ENCODE data around the gene RHBDF2. TPM values are rescaled to one million over a fixed set of nuclear protein-coding genes. Genes with fewer than 3 reads are reported as not detected.

RHBDF2 gene
- polyA plus RNA-seq, 1 donor (not counting 4 experiments of a cell fraction or from before 2014, with no cell fraction given) = 14.9 TPM

GRCh38 chr17:76422860-76423259 is 78.4 kb downstream of the RHBDF2 start:
- TF ChIP-seq CTCF (optimal IDR thresholded peaks at IDR 0.05 in 1 of 3, IDR thresholded peaks at IDR 0.05 in 1 of 3, conservative IDR thresholded peaks at IDR 0.05 in 1 of 3; ENCODE audit: extremely low read depth in 1 of 3, insufficient read depth in 2 of 3, low read length in 3 of 3) = no peak
- no peak for TF ChIP-seq EZH2 (IDR thresholded peaks at IDR 0.05; ENCODE audit: low read length)
- peaks cover 36% of the 10 kb centered on the region for H3K79me2 ChIP-seq (ENCODE audit: control insufficient read depth, insufficient read depth, low read length)
- H3K9ac ChIP-seq (ENCODE audit: control insufficient read depth, extremely low read depth, insufficient read depth, low read length) = no peak overlapping the region
- no peak overlapping the region for H3K27ac ChIP-seq (ENCODE audit: control insufficient read depth, insufficient read depth, low read length)
- H3K9me1 ChIP-seq (ENCODE audit: control insufficient read depth, extremely low read depth, insufficient read depth, low read length) = no peaks in the 10 kb centered on the region
- H3K4me2 ChIP-seq (ENCODE audit: control insufficient read depth, extremely low read depth, insufficient read depth, low read depth, low read length) = no peak overlapping the region
- H4K20me1 ChIP-seq (ENCODE audit: control insufficient read depth, extremely low read depth, insufficient read depth, low read length) = no peaks in the 10 kb centered on the region
- no peak overlapping the region for H3K4me3 ChIP-seq (ENCODE audit: control insufficient read depth in 2 of 3, extremely low read depth in 1 of 3, insufficient read depth in 2 of 3, low read depth in 1 of 3, low read length in 3 of 3)
- no peaks in the 10 kb centered on the region for H3K9me3 ChIP-seq (ENCODE audit: control insufficient read depth, low read depth, low read length)
- H3K36me3 ChIP-seq (ENCODE audit: control insufficient read depth in 2 of 2, extremely low read depth in 1 of 2, insufficient read depth in 2 of 2, low read length in 2 of 2) = peaks cover under 1 to 7% of the 10 kb centered on the region in 2 experiments
- dilution Hi-C loops (cut with MboI; ENCODE audit: extremely low pct_ligation_motif_present, low sequenced_read_pairs) = no loop called here
- DNase-seq (ENCODE audit: low read depth, low spot score) (no peak), FAIRE-seq (no peak)
- H3K4me1 ChIP-seq (ENCODE audit: control insufficient read depth, extremely low read depth, insufficient read depth, low read length) = no peaks in the 10 kb centered on the region
- H3K27me3 ChIP-seq (ENCODE audit: control insufficient read depth, extremely low read depth, insufficient read depth, low read length) = no peaks in the 10 kb centered on the region
- no peak overlapping the region for H2AFZ ChIP-seq (ENCODE audit: control insufficient read depth, low read length)

GRCh38 chr17:76422406-76422805 is 78.8 kb downstream of the RHBDF2 start:
- Histone ChIP-seq H3K27me3 (ENCODE audit: control insufficient read depth, extremely low read depth, insufficient read depth, low read length) (no peaks in the 10 kb centered on the region), H3K9me1 (ENCODE audit: control insufficient read depth, extremely low read depth, insufficient read depth, low read length) (no peaks in the 10 kb centered on the region), H3K79me2 (ENCODE audit: control insufficient read depth, insufficient read depth, low read length) (peaks cover 40% of the 10 kb centered on the region), H3K9me3 (ENCODE audit: control insufficient read depth, low read depth, low read length) (no peaks in the 10 kb centered on the region), H4K20me1 (ENCODE audit: control insufficient read depth, extremely low read depth, insufficient read depth, low read length) (no peaks in the 10 kb centered on the region), H3K27ac (ENCODE audit: control insufficient read depth, insufficient read depth, low read length) (no peak overlapping the region), H3K9ac (ENCODE audit: control insufficient read depth, extremely low read depth, insufficient read depth, low read length) (no peak overlapping the region), H3K4me1 (ENCODE audit: control insufficient read depth, extremely low read depth, insufficient read depth, low read length) (no peaks in the 10 kb centered on the region), H3K4me3 (ENCODE audit: control insufficient read depth in 2 of 3, extremely low read depth in 1 of 3, insufficient read depth in 2 of 3, low read depth in 1 of 3, low read length in 3 of 3) (no peak overlapping the region), H2AFZ (ENCODE audit: control insufficient read depth, low read length) (no peak overlapping the region), H3K4me2 (ENCODE audit: control insufficient read depth, extremely low read depth, insufficient read depth, low read depth, low read length) (no peak overlapping the region), H3K36me3 (ENCODE audit: control insufficient read depth in 2 of 2, extremely low read depth in 1 of 2, insufficient read depth in 2 of 2, low read length in 2 of 2) (peaks cover 4 to 7% of the 10 kb centered on the region in 2 experiments)
- TF ChIP-seq EZH2 (IDR thresholded peaks at IDR 0.05; ENCODE audit: low read length) (no peak), CTCF (optimal IDR thresholded peaks at IDR 0.05 in 1 of 3, IDR thresholded peaks at IDR 0.05 in 1 of 3, conservative IDR thresholded peaks at IDR 0.05 in 1 of 3; ENCODE audit: extremely low read depth in 1 of 3, insufficient read depth in 2 of 3, low read length in 3 of 3) (no peak)
- DNase-seq (ENCODE audit: low read depth, low spot score) (no peak), FAIRE-seq (no peak)
- dilution Hi-C loops (cut with MboI; ENCODE audit: extremely low pct_ligation_motif_present, low sequenced_read_pairs) = no loop called here

Data from keratinocyte (primary cell).